NCI-H187 (cell line): ENCODE results near the gene SLC16A10.
"Not testable (repeated sequence)": the region's sequence is repeated elsewhere in the genome, so short reads cannot be mapped to it uniquely, and the experiment has no call there.

Experiments used
- DNase-seq, 2 experiments: peaks; one replicate each; lab custom pipeline; 2025; lab: John Stamatoyannopoulos, UW

SLC16A10 gene, protein sequence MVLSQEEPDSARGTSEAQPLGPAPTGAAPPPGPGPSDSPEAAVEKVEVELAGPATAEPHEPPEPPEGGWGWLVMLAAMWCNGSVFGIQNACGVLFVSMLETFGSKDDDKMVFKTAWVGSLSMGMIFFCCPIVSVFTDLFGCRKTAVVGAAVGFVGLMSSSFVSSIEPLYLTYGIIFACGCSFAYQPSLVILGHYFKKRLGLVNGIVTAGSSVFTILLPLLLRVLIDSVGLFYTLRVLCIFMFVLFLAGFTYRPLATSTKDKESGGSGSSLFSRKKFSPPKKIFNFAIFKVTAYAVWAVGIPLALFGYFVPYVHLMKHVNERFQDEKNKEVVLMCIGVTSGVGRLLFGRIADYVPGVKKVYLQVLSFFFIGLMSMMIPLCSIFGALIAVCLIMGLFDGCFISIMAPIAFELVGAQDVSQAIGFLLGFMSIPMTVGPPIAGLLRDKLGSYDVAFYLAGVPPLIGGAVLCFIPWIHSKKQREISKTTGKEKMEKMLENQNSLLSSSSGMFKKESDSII

DNA sequence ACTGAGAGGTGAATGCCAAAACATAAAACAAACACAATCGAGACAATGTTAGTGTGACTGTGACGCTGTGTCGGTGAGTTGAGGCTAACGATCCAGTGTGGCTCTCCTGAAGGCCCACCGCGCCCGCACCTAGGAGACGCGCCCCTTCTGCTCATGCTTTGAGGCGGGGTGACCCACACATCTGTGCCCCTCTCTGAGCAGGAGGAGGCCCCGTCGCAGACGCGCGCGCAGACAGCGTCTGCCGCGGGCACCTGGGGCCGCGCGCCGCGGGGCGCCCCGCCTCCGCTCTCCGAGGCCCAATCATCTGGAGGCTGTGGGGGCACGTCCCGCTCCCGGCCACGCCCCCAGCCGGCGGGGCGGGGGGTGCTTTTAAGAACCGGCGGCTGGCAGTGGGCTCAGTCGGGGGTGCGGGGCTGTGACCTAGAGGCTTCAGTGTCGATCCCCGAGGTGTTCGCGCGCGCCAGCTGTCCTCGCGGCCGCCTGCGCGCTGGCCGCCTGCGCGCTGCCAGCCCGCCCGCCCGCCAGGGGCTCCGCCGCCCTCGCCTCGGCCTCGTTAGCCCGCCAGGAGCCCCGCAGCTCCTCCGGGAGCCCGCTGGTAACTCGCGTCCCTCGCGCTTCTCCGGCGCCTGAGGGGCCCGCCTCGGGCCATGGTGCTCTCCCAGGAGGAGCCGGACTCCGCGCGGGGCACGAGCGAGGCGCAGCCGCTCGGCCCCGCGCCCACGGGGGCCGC, at the start of gene SLC16A10:
Gene SLC16A10, plus strand, starts transcription at position 398 of the 730 bp plus-strand sequence. Its CDS starts 250 bp downstream, at position 648.
- DNase-seq: peak; percentile 51 to 82

DNA sequence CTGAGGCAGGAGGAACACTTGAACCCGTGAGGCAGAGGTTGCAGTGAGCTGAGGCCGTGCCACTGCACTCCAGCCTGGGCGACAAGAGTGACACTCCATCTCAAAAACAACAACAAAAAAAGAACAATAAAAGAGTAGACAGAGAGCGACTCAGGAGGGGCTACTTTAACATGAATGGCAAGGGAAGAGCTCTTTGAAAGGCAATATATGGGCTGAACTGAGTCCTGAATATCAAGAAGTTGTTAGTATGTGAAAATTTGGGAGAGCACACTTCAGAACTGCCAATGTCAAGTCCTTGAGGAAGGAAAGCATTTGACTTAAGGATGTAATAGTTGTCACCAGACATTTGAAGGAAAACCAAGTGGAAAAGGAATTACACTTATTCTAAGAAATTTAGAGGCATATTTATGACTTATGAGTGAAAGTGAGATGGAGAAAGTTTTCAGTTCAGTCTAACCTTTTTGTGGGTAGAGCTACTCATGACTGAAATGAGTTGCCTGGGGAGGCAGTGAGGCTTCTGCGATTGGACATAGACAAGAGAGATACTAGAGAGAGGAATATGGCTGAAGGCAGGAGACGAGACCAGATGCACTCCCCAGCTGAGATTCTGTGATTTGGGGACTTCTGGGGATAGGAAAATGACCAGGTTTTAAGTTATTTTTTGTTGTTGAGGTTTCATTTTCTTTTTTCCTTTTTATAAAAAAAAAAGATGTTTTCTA, 48.6 kb upstream of the SLC16A10 start:
- no peak for DNase-seq

DNA sequence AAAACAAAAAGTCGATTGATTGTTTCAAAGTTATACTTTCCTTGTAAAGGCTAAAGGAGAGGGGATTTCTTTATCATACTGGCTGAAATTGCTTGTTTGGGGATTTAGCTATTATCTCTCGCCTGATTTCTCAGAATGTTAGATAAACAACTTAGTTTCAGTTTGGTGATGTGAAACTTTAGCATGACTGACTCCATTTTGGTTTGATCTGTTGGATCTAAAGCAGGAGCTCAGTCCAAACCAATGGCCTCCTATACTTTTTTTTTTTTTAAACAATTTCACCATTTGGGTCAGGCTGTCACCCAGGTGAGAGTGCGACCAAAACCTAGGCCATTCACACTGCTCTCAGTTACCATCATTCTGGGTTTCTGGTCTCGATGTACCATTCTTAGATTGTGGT, 45.4 kb upstream of the SLC16A10 start:
- DNase-seq: no peak

DNA sequence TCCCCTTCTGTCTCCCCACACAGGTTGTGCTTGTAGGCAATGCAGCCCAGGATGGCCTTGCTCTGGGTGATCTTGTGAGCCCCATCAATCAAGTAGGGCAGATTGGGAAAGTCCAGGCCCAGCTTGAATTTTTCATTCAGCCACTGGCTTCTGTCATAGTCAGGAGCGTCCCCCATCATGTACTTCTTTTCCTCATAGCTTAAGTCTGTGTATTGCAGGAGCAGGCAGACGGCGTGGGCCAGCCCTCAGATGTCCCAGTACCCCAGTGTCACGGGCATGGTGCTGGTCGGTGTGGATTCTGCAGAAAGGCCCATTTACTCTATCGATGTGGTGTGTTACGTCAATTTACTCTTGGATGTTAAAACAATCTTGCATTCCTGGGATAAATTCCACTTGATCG, 40.1 kb upstream of the SLC16A10 start:
- no peak for DNase-seq

DNA sequence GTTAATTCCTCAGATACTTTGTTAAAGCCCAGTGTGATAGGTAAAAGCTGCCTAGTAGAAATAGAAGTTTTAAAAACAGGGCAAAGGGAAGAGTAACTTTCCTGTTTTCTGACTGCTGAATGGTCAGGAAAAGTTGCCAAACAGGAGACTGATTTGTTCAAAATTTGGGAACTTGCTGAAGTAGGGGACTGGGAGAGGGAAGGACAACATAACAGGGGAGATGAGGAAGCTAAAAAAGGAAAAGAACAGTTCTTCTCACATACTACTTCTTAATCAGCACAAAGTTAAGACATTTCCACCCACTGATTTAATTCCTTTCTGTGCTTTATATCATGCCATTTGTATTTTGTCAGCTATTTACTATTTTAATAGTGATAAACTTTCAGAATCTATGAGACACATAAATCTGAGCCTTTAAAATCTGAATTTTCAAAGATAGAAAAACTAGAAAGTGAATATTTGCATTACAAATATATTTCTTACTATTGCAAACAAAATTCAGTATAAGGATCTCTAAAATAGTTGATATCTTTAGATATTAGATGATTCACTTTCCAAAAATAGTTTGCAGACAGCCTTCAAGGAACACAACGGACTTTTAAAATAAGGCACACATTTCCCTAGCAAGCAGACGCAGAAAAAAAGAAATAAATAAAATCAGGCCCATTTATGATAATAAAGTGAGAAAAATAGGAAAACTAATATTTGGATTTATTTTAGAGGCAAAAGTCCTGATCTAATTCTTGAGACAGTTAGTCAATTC, 36.9 kb upstream of the SLC16A10 start:
- DNase-seq: no peak

DNA sequence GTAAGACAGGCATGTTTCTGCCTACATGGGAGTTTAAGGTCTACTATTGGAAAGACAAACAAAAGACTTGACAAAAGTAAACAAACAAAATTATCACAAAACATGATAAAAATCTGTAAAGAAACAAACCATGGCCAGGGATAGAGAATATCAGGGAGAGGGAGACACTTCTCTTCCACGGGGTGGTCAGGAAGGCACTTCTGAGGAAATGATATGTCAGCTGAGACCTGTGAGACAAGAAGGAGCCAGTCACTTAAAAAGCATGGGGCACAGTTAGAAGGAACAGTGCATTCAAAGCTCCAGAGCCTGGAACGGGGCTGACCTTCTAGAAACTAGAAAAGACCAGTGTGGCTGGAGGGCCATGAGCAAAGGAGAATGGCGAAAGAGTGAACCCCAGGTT, 35.1 kb upstream of the SLC16A10 start:
- DNase-seq: no peak

DNA sequence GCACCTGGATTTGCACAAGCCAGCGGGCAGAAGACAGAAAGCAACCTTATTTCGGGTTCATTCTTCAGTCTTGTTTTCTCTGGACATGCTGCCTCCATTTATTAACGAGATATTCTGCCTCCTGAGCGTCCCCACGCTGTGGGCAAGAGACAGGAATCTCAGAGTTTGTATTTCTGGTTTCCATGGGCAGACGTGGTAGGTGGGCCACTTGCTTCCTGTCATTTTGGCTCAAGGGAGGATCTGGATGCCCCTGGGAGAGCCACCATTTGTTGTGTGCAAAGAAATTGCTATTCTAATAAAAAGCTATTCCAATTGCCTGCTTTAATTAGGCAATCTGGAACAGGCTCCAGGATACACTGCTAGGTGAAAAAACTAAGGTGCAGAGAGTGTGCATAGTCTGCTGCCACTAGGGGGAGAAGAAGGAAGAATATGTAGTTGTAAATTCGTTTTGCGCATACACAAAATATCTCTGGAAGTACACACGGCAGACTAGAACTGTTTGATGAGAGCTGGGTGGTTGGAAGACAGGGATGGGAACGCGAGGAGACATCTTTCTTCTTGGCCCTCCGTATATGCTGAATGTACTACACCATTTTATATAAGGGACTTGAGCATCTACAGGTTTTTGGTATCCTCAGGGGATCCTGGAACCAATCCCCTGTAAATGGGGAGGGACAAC, 30.1 kb upstream of the SLC16A10 start:
- DNase-seq: no peak

DNA sequence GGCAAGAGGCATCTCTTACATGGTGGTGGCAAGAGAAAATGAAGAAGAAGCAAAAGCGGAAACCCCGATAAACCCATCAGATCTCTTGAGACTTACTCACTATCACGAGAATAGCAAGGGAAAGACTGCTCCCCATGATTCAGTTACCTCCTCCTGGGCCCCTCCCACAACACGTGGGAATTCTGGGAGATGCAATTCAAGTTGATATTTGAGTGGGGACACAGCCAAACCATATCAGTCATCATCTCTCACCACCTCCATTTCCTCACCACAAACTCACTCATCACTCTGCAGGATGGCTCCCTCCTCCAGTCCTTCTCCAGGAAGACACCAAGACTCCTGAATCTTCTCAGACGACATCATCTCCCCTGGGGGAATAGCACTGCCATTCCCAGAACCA, 25.8 kb upstream of the SLC16A10 start:
- DNase-seq: no peak

DNA sequence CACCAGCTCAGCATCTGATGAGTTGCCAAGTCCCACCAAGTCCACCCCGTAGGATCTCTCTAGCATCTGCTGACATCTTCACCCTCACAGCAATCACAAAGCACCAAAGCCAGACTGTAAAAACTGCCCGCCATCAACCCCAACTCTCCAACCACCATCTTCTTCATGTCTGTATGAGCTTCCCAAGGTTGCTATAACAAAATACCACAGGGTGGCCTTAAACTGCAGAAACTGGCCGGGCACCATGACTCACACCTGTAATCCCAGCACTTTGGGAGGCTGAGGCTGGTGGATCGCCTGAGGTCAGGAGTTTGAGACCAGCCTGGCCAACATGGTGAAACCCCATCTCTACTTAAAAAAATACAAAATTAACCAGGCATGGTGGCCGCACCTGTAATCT, 25.3 kb upstream of the SLC16A10 start:
- DNase-seq: not testable (repeated sequence)

DNA sequence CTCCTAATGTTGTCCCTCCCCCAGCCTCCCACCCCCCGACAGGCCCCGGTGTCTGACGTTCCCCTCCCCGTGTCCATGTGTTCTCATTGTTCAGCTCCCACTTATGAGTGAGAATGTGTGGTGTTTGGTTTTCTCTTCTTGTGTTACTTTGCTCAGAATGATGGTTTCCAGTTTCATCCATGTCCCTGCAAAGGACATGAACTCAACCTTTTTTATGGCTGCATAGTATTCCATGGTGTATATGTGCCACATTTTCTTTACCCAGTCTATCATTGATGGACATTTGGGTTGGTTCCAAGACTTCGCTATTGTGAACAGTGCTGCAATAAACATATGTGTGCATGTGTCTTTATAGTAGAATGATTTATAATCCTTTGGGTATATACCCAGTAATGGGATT, 24.4 kb upstream of the SLC16A10 start:
- not testable (repeated sequence) for DNase-seq

DNA sequence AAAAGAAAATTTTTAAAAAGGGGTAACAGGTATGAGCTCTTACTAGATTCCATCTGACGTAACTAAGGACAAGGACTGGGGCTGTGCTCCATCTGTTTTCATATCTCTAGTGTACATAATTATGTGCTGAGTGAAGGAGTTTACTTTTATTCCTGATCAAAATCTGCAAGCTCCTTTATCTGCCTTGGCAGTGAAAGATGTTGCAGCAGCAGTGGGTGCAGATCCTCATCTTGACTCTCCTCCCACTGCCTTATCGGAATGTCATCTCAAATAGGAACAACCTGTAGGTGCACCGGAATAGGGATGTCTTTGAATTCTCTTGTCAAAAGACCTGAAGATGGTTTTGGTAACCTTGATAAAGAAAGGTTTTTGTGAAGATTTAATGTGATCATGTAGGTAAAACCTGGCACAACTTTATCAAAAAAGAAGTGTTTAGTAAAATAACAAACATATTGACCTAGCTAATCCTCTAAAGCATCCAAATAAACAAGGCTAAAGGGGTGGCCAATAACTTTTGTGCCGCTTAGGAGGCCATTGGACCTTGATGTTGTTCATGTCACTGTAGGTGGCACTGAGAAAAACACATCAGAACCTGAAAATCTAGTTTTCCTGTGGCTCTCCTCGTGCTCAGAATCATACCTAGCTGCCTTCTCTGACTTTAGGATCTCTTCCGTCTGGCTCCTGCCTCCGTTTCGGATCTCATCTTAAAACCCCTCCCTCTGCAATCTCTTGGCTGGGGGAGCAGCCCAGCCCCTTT, 19.0 kb upstream of the SLC16A10 start:
- DNase-seq: no peak

DNA sequence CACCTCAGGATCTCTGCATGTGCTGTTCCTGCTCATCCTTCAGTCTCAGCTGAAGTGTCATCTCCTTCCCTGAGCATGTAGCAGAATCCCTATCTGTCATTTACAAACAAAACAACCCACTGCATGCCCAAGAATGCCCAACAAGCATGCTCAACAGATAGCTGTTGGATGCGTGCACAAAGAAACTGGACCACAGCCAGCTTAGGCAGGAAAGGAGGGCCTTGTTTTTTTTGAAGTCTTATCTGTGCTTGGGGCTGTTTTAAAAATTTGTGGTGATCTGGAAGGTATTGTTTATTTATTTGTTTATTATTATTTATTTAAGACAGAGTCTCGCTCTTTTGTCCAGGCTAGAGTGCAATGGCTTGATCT, 18.5 kb upstream of the SLC16A10 start:
- no peak for DNase-seq

DNA sequence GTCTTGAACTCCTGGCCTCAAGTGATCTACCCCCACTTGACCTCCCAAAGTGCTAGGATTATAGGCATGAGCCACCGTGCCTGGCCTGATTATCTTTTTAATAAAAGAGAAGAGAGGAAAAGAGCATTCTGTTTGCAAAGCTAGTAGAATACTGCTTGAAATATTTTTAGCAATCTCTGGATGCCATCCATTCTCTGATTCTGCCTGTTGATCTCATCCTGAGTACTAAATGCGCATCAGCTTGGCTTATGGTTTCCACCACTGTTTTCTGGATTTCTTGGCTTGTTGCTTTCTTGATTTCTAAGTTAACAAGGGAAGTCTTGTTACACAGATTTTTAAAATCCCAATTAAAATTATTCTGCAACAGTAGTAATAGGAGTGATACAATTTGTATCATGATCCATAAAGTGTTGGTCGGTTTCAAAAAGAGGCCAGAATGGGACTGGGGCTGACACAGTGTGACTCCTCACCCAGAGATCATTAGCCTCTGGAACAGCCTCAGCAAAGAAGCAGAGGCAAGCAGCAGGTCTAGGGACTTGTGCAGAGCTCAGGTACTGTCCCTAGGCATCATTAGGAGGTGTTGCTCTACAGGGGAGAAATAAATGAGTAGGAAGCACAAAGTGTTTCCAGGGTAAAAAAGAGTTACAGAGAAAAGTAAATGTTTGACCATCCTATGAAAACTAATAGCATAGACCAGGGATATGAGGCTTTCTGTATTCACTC, 17.8 kb upstream of the SLC16A10 start:
- no peak for DNase-seq

DNA sequence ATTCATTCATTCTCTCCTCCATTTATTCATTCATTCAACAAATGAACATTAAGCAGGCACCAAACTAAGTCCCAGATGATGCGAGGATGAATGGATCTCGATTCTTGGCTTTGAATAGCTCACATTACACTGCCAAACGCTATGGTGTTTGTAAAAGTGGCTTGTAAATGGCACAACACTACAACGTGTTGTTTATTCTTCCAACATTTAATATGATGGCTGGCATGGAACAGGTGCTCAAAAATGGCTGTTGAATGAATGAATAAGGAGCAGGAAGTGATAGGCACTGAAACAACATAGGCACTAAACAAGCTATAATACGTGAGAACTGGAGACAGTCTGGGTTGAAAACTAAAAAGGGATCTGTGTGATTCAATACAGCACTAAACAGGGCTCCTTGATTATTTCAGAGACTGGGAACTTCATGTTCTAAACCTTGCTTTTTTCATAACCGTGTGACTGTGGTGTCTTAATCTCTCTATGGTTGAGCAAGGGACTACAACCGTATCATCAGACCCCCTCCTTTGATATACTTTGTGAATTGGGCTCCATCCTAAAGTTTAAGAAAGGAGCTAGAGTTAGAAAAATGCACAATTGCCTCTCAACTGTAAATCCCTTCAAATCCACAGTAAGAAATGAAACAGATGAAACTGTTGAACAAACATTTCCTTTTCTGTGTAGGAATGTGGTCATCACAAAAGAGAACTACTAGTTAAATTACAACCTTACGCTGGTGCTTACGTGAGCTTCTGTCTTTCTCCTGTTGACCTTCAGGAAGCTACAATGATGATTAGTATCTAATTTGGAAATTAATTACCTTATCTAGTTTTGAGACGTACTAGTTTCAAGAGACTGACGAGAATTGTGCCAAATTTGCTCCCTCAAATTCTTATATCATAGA, 16.9 kb upstream of the SLC16A10 start:
- DNase-seq: no peak

DNA sequence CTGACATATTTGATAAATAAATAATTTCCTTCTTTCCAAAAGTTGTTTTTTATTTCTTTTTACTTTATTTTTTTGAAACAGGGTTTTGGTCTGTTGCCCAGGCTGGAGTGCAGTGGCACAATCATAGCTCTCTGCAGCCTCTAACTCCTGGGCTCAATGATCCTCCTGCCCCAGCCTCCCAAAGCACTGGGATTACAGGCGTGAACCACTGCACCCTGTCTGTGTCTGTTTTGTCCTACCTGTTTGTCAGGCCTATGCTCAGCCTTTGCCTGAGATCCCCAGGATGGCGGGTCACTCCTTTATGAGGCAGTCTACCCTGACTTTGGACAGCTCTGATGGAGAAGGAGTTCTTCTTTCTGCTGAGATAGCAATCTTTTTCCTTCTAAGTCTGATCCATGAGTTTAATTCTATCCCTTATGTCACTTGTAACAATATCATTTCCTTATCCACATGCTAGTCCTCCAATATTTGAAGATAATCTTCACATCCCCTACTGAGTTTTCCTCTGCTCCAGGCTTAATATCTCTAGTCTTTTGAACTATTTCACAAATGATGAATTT, 14.4 kb upstream of the SLC16A10 start:
- no peak for DNase-seq

DNA sequence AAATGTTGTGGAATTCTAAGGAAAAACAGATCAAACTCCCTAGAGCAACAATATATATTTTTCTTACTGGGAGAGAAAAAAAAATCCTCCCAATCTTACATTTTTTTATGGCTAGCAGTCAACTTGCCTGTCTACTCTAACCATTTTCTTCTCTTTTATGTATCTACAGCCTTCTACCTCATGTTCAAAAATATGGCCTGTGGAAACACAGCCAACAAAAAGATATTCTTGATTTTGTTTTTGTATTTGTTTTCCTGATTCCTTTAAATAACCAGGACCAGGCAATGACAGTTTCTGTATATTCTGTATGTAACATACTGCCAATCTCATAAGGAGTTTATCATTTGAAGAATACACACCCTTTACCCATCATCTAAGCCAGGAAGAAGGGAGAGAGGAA, 13.0 kb upstream of the SLC16A10 start:
- no peak for DNase-seq

DNA sequence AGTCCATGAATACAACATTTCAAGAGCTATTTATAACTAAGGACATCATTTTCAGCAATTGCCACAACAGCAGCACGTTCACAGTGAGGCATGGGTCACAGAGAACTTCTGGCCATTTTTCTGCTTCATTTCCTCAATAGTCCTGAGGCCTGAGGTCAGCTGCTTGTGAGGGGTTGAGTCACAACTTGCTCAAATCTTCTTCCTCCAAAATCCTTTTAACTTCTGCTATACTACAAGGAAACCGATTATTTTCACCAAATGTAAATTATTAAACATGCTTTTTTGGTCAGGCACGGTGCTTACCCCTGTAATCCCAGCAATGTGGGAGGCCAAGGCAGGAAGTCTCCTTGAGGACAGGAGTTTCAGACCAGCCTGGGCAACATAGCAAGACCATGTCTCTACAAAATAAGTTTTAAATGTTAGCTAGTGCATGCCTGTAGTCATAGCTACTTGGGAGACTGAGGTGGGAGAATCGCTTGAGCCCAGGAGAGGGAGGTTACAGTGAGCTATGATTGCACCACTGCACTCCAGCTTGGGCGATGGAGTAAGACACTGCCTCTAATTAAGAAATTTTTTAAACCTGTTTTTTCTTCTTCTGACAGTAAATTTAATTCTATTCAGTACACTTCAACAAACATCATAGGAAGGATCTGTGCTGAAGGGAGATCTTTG, 11.1 kb upstream of the SLC16A10 start:
- no peak for DNase-seq

DNA sequence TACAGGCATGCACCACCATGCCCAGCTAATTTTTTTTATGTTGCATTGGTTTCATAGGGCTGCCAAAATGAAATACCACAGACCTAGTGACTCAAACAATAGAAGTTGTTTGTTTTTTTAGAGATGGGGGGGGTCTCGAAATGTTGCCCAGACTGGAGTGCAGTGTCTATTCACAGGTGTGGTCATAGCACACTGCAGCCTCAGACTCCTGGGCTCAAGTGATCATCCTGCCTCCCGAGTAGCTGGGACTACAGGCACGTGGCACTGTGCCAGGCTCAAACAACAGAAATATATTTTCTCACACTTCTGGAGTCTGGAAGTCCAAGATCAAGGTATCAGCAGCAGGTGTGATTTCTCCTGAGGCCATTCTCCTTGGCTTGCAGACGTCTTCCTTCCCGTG, 6.6 kb upstream of the SLC16A10 start:
- no peak for DNase-seq
